Breast epithelium (tissue), 3 donors: ENCODE results near the gene TMEM74B.

Experiments
- POLR2A ChIP-seq: fragments of 450-650 bp; IDR thresholded peaks from one replicate; pipeline ENCODE4 v1.6.1; 2016; ENCODE audit warnings: antibody characterized with exemption, mild to moderate bottlenecking, moderate library complexity
- POLR2AphosphoS5 ChIP-seq, 3 donors: sonication (generic); formaldehyde crosslinking; IDR thresholded peaks; one replicate each; pipeline ENCODE4 v1.6.1; 2017; ENCODE audit warnings: antibody characterized with exemption in 3 of 3
- TF ChIP-seq, protein P1 (sequence below), 3 donors: fragments of 450-650 bp; IDR thresholded peaks; one replicate each; pipeline ENCODE4 v1.5.1; 2016 to 2017; ENCODE audit warnings: antibody characterized with exemption in 3 of 3, mild to moderate bottlenecking in 3 of 3, moderate library complexity in 3 of 3

- TF ChIP-seq, protein P1, sequence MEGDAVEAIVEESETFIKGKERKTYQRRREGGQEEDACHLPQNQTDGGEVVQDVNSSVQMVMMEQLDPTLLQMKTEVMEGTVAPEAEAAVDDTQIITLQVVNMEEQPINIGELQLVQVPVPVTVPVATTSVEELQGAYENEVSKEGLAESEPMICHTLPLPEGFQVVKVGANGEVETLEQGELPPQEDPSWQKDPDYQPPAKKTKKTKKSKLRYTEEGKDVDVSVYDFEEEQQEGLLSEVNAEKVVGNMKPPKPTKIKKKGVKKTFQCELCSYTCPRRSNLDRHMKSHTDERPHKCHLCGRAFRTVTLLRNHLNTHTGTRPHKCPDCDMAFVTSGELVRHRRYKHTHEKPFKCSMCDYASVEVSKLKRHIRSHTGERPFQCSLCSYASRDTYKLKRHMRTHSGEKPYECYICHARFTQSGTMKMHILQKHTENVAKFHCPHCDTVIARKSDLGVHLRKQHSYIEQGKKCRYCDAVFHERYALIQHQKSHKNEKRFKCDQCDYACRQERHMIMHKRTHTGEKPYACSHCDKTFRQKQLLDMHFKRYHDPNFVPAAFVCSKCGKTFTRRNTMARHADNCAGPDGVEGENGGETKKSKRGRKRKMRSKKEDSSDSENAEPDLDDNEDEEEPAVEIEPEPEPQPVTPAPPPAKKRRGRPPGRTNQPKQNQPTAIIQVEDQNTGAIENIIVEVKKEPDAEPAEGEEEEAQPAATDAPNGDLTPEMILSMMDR (IDR thresholded peaks at IDR 0.05): no peak
- TF ChIP-seq POLR2A (no peak), POLR2AphosphoS5 (IDR thresholded peaks at IDR 0.05) (no peak)
Observed at GRCh38 chr20:1165521-1165920, 19.3 kb downstream of the TMEM74B start.
